Fibroblast of the aortic adventitia (primary cell): ENCODE measurements around the gene BCAS1. TPM values are rescaled to one million over a fixed set of nuclear protein-coding genes. Genes with fewer than 3 reads are reported as not detected.

ENCODE experiments used
- DNase-seq: peaks from one replicate; pipeline ENCODE4 v3.0.0-alpha.2; 2010; ENCODE audit warnings: low read depth
- H3K4me3 ChIP-seq: 2 replicates; pipeline ENCODE4 v1.5.1; 2011; ENCODE audit warnings: low read depth, mild to moderate bottlenecking, control low read depth, low read length, moderate library complexity
- total RNA-seq: library from RNA; depleted of rRNA; stranded (reverse); fragments of >200 nt; gene quantifications from 2 replicates; pipeline ENCODE4 v1.2.3, GENCODE V29; 2012; ENCODE audit warnings: low replicate concordance
- TF ChIP-seq, protein P1 (sequence below): IDR thresholded peaks from 2 replicates; pipeline ENCODE4 v1.5.1; 2011; ENCODE audit warnings: mild to moderate bottlenecking, low read length, control low read depth, inconsistent platforms; ENCODE audit not compliant: insufficient read depth

The BCAS1 gene
- total RNA-seq, 1 donor = 0.09 TPM

DNA sequence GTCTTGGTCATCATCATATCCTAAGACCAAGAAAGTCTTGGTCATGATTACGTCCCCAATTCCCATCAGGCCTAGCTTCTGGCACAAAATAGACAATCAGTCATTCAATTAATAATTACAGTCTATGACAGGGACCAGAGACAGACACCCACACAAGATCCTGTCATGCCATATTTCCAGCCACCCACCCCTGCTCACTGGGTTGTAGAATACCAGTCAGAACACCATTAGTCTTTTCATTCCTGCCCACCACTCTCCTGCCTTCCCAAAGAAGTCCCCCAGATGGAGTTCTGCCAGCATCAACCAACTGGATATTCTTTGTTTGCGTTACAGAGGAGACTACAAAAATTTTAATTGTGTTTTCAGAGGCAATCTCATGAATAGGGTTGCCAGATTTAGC, 81.0 kb downstream of the BCAS1 start:
- no peak for DNase-seq
- H3K4me3 ChIP-seq = no peak overlapping the region
- TF ChIP-seq, protein P1, sequence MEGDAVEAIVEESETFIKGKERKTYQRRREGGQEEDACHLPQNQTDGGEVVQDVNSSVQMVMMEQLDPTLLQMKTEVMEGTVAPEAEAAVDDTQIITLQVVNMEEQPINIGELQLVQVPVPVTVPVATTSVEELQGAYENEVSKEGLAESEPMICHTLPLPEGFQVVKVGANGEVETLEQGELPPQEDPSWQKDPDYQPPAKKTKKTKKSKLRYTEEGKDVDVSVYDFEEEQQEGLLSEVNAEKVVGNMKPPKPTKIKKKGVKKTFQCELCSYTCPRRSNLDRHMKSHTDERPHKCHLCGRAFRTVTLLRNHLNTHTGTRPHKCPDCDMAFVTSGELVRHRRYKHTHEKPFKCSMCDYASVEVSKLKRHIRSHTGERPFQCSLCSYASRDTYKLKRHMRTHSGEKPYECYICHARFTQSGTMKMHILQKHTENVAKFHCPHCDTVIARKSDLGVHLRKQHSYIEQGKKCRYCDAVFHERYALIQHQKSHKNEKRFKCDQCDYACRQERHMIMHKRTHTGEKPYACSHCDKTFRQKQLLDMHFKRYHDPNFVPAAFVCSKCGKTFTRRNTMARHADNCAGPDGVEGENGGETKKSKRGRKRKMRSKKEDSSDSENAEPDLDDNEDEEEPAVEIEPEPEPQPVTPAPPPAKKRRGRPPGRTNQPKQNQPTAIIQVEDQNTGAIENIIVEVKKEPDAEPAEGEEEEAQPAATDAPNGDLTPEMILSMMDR = no peak

DNA sequence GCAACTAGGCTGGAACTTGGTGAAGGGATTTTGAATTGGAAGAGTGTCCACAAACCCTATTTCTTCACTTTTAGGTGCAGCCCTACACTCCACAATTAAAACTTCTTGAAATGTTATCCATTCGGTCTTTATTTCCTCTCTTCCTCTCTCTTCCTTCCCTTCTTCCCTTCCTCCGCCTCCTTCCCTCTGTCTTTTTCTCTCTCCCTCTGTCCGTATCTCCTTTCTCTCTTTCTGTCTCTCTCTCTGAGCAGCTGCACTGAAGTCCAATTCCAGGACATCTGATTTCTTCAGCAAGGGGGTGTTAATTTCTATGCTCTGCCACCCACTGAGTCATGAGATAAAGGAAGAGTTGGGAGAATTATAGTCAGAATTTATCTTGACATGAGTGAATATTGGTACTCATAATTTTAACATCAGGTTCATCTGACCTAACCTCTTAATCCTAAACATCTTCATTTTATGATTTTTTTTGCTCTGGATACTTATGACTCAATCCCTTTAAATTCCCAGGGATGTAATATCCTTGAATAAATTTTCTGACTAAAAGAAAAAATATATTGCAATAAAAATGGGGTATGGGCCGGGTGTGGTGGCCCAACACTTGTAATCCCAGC, 84.2 kb downstream of the BCAS1 start:
- TF ChIP-seq, protein P1 = no peak
- no peak overlapping the region for H3K4me3 ChIP-seq
- no peak for DNase-seq

DNA sequence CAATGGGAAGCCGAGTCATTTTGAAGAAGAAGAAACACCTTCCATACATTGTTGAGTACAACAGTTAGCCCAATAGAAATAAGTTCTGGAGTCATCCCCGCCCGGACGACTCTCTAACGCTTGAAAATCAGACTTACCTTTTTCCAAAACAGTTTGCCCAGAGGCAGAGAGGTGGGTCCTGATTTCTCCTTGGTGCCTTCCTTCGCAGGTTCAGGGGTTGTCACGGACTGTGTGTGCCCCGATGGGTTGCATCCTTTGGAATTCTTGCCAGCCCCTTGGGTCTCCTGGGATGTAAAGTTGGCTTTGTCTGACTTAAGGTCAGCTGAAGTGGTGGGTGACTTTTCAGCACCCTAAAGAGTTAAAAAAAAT, 85.3 kb downstream of the BCAS1 start:
- DNase-seq = no peak
- no peak overlapping the region for H3K4me3 ChIP-seq
- TF ChIP-seq, protein P1 = no peak

DNA sequence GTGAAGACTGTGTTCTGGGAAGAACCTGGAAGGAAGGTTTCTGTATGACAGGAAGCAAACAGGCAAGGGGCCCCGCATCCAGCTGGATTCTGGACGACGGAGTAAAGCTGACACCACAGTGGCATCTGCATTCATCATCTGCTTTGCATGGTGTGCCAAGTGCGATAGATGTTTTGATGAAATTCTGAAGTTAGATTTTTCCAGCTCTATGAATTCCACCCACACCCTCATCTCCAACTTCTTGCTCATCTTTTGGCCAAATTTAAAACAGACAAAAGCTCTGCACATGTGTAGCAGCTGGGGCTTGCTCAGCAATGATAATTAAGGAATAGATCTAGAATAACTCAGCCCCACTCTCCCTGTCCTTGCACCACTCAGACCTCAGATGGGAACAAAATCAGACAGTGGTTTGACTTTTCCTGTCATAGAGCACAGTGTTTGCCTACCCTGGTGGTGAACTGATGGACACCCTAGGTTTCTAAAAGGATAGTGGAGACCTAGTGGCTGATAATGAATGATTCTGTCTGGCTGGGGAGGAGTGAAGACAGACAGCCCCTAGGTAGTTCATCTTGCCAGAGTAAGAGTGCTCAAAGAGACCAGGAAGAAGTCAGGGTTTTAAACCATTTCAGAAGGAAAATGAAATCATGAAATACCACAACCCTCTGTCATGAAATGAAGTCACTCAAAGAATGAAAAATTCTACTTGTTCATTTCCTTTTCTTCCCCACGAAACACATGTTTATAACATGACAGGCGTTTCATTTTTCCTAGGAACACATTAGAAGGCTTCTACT, 85.8 kb downstream of the BCAS1 start:
- TF ChIP-seq, protein P1 = no peak
- peak; percentile 61 for DNase-seq
- H3K4me3 ChIP-seq = no peak overlapping the region

DNA sequence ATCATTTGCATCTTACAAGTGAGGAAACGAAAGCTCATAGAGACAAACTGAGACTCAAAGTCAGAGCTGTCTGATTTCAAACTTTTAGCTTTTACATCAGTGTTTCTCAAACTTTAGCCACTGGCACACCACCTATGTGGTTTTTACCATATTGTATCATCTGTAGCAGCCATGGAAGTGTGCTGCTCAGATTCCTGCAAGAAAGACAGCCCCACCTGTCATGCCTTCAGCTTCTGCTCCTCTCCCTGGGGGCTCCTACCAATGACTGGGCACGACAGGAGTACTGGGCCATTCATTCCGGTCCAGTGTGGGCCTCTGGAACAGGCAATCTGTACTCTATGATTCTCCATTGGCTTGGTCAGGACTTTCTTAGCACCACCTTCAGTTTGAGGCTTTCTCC, 87.0 kb downstream of the BCAS1 start:
- TF ChIP-seq, protein P1 = no peak
- DNase-seq = no peak
- H3K4me3 ChIP-seq = no peak overlapping the region

DNA sequence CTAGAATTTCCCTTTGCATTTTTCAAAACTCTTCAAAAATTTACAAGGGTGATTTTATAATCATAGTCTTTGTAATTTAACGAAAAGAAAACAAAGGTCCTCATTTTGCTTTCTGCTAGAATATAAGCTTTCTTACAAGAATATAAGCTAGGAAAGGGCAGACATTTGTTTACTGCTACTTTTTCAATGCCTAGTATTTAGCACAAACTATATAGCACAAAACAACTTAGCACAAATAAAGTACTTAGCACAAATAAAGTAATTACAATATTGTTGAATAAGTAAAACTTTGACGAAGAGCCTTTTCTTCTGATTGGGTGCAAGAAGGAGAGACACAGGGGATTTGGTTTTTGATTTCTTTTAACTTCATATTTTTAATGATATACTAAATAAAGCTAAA, 87.8 kb downstream of the BCAS1 start:
- no peak for DNase-seq
- H3K4me3 ChIP-seq = no peak overlapping the region
- TF ChIP-seq, protein P1 = no peak
